Endothelial cell of umbilical vein (primary cell): ENCODE results near the gene SHISA5. TPM values are rescaled to one million over a fixed set of nuclear protein-coding genes. Genes with fewer than 3 reads are reported as not detected.
A peak's percentile ranks its signal among the peaks of the same experiment; 100 is the strongest.

Experiments used
- BruUV-seq: library from RNA; stranded (reverse); fragments of 400-500 nt; replicated peaks from 2 replicates; lab custom pipeline; 2021; lab: Mats Ljungman, UMichigan
- CTCF ChIA-PET: fragments of 300-600, 350-600 bp; sonication (Branson Sonifier 250); formaldehyde crosslinking; loops from one replicate; lab custom pipeline; 2021; ENCODE audit warnings: antibody characterized with exemption, inconsistent platforms; lab: Charles Lee
- POLR2A ChIA-PET: fragments of 300-600, 350-600 bp; sonication (Branson Sonifier 250); formaldehyde crosslinking; loops from one replicate; lab custom pipeline; 2021; ENCODE audit warnings: antibody characterized with exemption, inconsistent platforms; lab: Charles Lee
- DNase-seq: peaks from one replicate; pipeline ENCODE4 v3.0.0-alpha.2; 2011; ENCODE audit warnings: low read depth, low spot score
- FAIRE-seq: peaks from 2 replicates; lab custom pipeline; 2011; peaks lifted over from hg19 to GRCh38; lab: Jason Lieb, UNC
- H2AFZ ChIP-seq: 2 replicates; pipeline ENCODE4 v1.6.0; 2012; ENCODE audit warnings: low read depth, low read length, control low read depth, inconsistent platforms
- H3K27ac ChIP-seq: 2 replicates; pipeline ENCODE4 v1.5.1; 2011; ENCODE audit warnings: low read depth, mild to moderate bottlenecking, control low read depth, low read length, moderate library complexity; ENCODE audit not compliant: insufficient read depth
- H3K27me3 ChIP-seq, 2 experiments: 2 replicates each; pipeline versions ENCODE4 v1.6.0 to v1.6.1; 2011; ENCODE audit warnings: low read length in 2 of 2, mixed read lengths in 1 of 2; ENCODE audit not compliant: control insufficient read depth in 2 of 2, insufficient read depth in 2 of 2
- H3K36me3 ChIP-seq, 2 experiments: 2 replicates in 1 of 2; 3 replicates in 1 of 2; pipeline ENCODE4 v1.5.1; 2011; ENCODE audit warnings: low read length in 2 of 2, mild to moderate bottlenecking in 1 of 2, moderate library complexity in 1 of 2; ENCODE audit not compliant: control insufficient read depth in 2 of 2, insufficient read depth in 2 of 2; ENCODE audit errors: extremely low read depth in 1 of 2
- H3K4me1 ChIP-seq: 3 replicates; pipeline ENCODE4 v1.5.1; 2011; ENCODE audit warnings: mild to moderate bottlenecking, low read length; ENCODE audit not compliant: control insufficient read depth, insufficient read depth; ENCODE audit errors: extremely low read depth
- H3K4me2 ChIP-seq: 2 replicates; pipeline ENCODE4 v1.6.1; 2011; ENCODE audit warnings: low read length, control low read depth, mixed read lengths; ENCODE audit not compliant: insufficient read depth
- H3K4me3 ChIP-seq, 3 experiments: fragments of 200-600 bp in 1 of 3; sonication (generic), shearing (Covaris generic) in 1 of 3; replicated peaks in 1 of 3; 2 replicates each; pipeline ENCODE4 v1.5.1; 2011 to 2016; ENCODE audit warnings: control low read depth in 3 of 3, low read length in 3 of 3, mild to moderate bottlenecking in 2 of 3, inconsistent platforms in 1 of 3, low read depth in 1 of 3, moderate library complexity in 1 of 3; ENCODE audit not compliant: insufficient read depth in 1 of 3
- H3K79me2 ChIP-seq: 2 replicates; pipeline ENCODE4 v1.6.0; 2012; ENCODE audit warnings: low read length, inconsistent platforms; ENCODE audit not compliant: control insufficient read depth, insufficient read depth
- H3K9ac ChIP-seq: replicated peaks from 2 replicates; pipeline ENCODE3; 2011; ENCODE audit warnings: low read length, control low read depth; ENCODE audit not compliant: insufficient read depth; ENCODE audit errors: extremely low read depth
- H3K9me1 ChIP-seq: replicated peaks from 3 replicates; pipeline ENCODE4 v1.6.0; 2011; ENCODE audit warnings: mild to moderate bottlenecking, low read length; ENCODE audit not compliant: control insufficient read depth, insufficient read depth; ENCODE audit errors: extremely low read depth
- H3K9me3 ChIP-seq: replicated peaks from 2 replicates; pipeline ENCODE4 v1.5.1; 2012; ENCODE audit warnings: low read length, inconsistent platforms; ENCODE audit not compliant: control insufficient read depth, insufficient read depth
- H4K20me1 ChIP-seq: replicated peaks from 2 replicates; pipeline ENCODE3; 2011; ENCODE audit warnings: mild to moderate bottlenecking, low read length; ENCODE audit not compliant: control insufficient read depth, insufficient read depth; ENCODE audit errors: extremely low read depth
- EZH2 ChIP-seq: IDR thresholded peaks from 2 replicates; pipeline ENCODE4 v1.6.1; 2012; ENCODE audit warnings: borderline replicate concordance, low read depth, mild to moderate bottlenecking, moderate library complexity, low read length, inconsistent platforms; ENCODE audit not compliant: severe bottlenecking
- FOS ChIP-seq: IDR thresholded peaks from 2 replicates; pipeline ENCODE4 v1.6.1; 2011; ENCODE audit warnings: mild to moderate bottlenecking, low read length, moderate library complexity, borderline replicate concordance; ENCODE audit not compliant: insufficient read depth
- GATA2 ChIP-seq: IDR thresholded peaks from 2 replicates; pipeline ENCODE4 v1.7.0; 2011; ENCODE audit warnings: low read depth, mild to moderate bottlenecking, moderate library complexity, mixed read lengths, low read length; ENCODE audit not compliant: insufficient read length, insufficient read depth
- JUN ChIP-seq: IDR thresholded peaks from 2 replicates; pipeline ENCODE4 v1.6.1; 2011; ENCODE audit warnings: borderline replicate concordance, low read depth; ENCODE audit not compliant: insufficient read length, insufficient read depth
- MYC ChIP-seq: IDR thresholded peaks from one replicate; pipeline ENCODE4 v1.6.1; 2011; ENCODE audit warnings: mild to moderate bottlenecking, low read depth, low read length
- POLR2A ChIP-seq: IDR thresholded peaks from 2 replicates; pipeline ENCODE4 v1.6.1; 2012; ENCODE audit warnings: low read depth, mild to moderate bottlenecking, control low read depth, low read length
- POLR2AphosphoS5 ChIP-seq: IDR thresholded peaks from 2 replicates; pipeline ENCODE4 v1.6.1; 2012; ENCODE audit warnings: low read depth, mild to moderate bottlenecking, control low read depth, low read length, moderate library complexity; ENCODE audit not compliant: insufficient read depth
- dilution Hi-C: fragments of 300-500 bp; cut with MboI; formaldehyde crosslinking; loops from one replicate; pipeline ENCODE4 v1.15.0; 2019; ENCODE audit warnings: low sequenced_read_pairs; ENCODE audit not compliant: extremely low pct_ligation_motif_present
- intact Hi-C: fragments of 100-400 bp; cut with micrococcal nuclease; formaldehyde crosslinking; loops from one replicate; pipeline ENCODE4 v1.10.0; 2022
- polyA plus RNA-seq, 4 experiments: library from polyadenylated mRNA; depleted of rRNA in 3 of 4; stranded (reverse) in 3 of 4; unstranded in 1 of 4; fragments of >200 nt; gene quantifications; 2 replicates each; pipeline versions ENCODE4 v1.2.1 to v1.2.3, GENCODE V29; 2011 to 2012; ENCODE audit warnings: missing spikeins in 1 of 4
- total RNA-seq: library from RNA; stranded (reverse); gene quantifications from 2 replicates; pipeline ENCODE4 v1.2.3, GENCODE V29; 2021
- TF ChIP-seq, protein P1 (sequence below): IDR thresholded peaks from 2 replicates; pipeline ENCODE4 v1.6.1; 2011; ENCODE audit not compliant: insufficient read depth, insufficient read length
- TF ChIP-seq, protein P2 (sequence below), 2 donors: IDR thresholded peaks; 1 replicate in 1 of 2; 2 replicates in 1 of 2; pipeline ENCODE4 v1.5.1; 2011; ENCODE audit warnings: low read length in 2 of 2, mild to moderate bottlenecking in 2 of 2, moderate library complexity in 2 of 2, control low read depth in 1 of 2, inconsistent platforms in 1 of 2, low read depth in 1 of 2; ENCODE audit not compliant: insufficient read depth in 1 of 2; ENCODE audit errors: extremely low read depth in 1 of 2

SHISA5 gene
- total and polyA plus RNA-seq, 2 donors (not counting 3 experiments of a cell fraction or from before 2014, with no cell fraction given) = 205 to 320 TPM

DNA sequence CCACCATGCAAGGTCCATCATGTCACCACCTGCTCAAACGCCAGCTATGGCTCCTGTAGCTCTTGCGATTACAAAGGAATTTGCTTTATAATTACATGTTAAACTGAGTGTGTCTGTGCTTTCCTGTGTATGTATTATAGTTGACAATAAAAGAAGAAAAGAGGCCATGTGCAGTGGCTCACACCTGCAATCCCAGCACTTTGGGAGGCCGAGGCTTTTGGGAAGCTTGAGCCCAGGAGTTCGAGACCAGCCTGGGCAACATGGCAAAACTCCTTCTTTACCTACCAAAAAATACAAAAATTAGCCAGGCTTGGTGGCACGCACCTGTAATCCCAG is 30.4 kb downstream of the SHISA5 start:
- H3K4me2 ChIP-seq = peak overlapping the region; percentile 14
- dilution Hi-C loops (no loop called here), intact Hi-C loops (loop anchor here (1.0 kb wide), 3 partner anchors 8 to 73 kb away; no protein-coding TSS in a partner anchor)
- no peak for TF ChIP-seq JUN
- TF ChIP-seq, protein P1, sequence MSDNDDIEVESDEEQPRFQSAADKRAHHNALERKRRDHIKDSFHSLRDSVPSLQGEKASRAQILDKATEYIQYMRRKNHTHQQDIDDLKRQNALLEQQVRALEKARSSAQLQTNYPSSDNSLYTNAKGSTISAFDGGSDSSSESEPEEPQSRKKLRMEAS = no peak
- TF ChIP-seq FOS = no peak
- TF ChIP-seq GATA2 = no peak
- TF ChIP-seq MYC = no peak
- TF ChIP-seq EZH2 = no peak
- TF ChIP-seq, protein P2, sequence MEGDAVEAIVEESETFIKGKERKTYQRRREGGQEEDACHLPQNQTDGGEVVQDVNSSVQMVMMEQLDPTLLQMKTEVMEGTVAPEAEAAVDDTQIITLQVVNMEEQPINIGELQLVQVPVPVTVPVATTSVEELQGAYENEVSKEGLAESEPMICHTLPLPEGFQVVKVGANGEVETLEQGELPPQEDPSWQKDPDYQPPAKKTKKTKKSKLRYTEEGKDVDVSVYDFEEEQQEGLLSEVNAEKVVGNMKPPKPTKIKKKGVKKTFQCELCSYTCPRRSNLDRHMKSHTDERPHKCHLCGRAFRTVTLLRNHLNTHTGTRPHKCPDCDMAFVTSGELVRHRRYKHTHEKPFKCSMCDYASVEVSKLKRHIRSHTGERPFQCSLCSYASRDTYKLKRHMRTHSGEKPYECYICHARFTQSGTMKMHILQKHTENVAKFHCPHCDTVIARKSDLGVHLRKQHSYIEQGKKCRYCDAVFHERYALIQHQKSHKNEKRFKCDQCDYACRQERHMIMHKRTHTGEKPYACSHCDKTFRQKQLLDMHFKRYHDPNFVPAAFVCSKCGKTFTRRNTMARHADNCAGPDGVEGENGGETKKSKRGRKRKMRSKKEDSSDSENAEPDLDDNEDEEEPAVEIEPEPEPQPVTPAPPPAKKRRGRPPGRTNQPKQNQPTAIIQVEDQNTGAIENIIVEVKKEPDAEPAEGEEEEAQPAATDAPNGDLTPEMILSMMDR (IDR thresholded peaks at IDR 0.05; ENCODE audit: extremely low read depth in 1 of 2, insufficient read depth in 1 of 2, low read depth in 1 of 2, low read length in 2 of 2) = no peak
- no peak for TF ChIP-seq POLR2A
- no peak for TF ChIP-seq POLR2AphosphoS5
- H2AFZ ChIP-seq = peak overlapping the region; percentile 66
- ChIA-PET CTCF (interaction anchor here (1.0 to 3.9 kb wide), 9 partner anchors 9 to 76 kb away, joined by 3 to 26 read pairs (median 10); partner anchors contain the start of genes CCDC51 and TMA7), POLR2A (interaction anchor here (0.6 to 0.7 kb wide), 3 partner anchors 26 to 45 kb away, joined by 4 to 8 read pairs (median 4); no protein-coding TSS in a partner anchor)
- no peak for FAIRE-seq
- no peaks in the 10 kb centered on the region for H3K9me1 ChIP-seq
- no peak overlapping the region for H3K9ac ChIP-seq
- peaks cover 10% of the 10 kb centered on the region for H3K4me1 ChIP-seq
- peak overlapping the region; percentile 95 for H3K27ac ChIP-seq
- DNase-seq = no peak
- H3K36me3 ChIP-seq = peaks cover 0 to 26% of the 10 kb centered on the region in 2 experiments
- no peaks in the 10 kb centered on the region for H3K27me3 ChIP-seq
- peaks cover 38% of the 10 kb centered on the region for H3K79me2 ChIP-seq
- H4K20me1 ChIP-seq = no peaks in the 10 kb centered on the region
- no peak overlapping the region for H3K4me3 ChIP-seq
- H3K9me3 ChIP-seq = no peaks in the 10 kb centered on the region
- no TSS peak for BruUV-seq
